Stimulated activated CD8-positive, alpha-beta memory T cell treated with anti-CD3 and anti-CD28 coated beads, Interleukin-15, amount 100 ng/mL, for 1 hour (primary cell): ENCODE results near the gene DDX52.

Source experiments
- DNase-seq: peaks from one replicate; pipeline ENCODE4 v3.0.0-alpha.2; 2020; ENCODE audit warnings: low read depth

Gene DDX52

GRCh38 chr17:37576281-37576680 lies 67.0 kb downstream of the DDX52 start:
- DNase-seq: no peak

DNA sequence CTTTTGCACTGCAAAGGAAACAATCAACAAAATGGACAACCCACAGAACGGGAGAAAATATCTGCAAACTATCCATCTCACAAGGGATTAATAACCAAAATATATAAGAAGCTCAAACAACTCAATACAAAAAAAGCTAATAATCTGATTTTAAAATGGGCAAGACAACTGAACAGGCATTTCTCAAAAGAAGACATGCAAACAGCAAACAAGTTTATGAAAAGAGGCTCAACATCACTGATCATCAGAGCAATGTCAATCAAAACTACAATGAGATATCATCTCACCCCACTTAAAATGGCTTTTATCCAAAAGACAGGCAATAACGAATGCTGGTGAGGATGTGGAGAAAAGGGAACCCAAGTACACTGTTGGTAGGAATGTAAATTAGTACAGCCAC lies 68.8 kb downstream of the DDX52 start:
- DNase-seq: no peak

DNA sequence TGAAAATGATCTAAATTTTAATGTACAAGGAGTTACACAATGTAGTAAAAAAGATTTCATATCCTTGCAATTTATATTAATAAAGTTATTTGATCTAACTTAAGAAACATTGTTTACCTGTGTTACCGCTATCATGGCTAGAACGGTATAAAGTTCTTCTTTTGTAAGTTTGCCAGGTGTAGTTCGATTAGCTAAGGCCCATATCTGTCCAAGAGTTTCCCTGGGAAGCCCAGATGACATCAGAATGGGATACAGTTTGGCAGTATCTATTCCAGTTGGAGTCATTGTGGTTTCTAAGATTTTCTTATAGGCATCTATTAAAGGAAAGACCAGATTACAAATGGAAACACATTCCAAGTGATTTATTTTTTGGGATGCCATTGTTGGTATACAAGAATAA lies 71.6 kb downstream of the DDX52 start:
- DNase-seq: no peak

DNA sequence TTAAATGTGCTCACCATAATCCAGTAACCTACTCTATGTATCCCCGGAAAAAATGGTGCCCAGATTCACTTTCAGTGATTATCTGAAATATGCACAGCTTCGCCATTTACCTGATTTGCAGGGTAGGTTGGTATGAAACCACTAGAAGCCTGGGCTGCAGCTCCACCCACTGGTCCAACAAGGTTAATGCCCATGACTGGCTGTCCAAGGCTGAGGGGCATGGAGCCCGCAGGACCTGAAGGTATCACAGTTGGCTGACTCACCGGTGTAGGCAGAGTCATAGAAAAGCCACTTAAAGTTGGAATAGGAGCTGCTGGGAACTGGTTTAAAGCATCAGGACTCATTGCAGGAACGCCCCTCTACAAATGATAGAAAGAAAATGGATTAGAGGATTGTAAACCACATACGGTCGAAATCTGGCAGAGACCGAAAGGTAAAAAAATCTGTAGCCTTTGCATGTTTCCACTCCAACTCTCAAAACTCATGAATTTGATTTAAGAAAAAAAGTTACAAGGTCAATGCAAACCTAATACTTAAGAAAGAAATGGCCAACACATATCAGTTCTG lies 72.6 kb downstream of the DDX52 start:
- DNase-seq: peak; percentile 3

DNA sequence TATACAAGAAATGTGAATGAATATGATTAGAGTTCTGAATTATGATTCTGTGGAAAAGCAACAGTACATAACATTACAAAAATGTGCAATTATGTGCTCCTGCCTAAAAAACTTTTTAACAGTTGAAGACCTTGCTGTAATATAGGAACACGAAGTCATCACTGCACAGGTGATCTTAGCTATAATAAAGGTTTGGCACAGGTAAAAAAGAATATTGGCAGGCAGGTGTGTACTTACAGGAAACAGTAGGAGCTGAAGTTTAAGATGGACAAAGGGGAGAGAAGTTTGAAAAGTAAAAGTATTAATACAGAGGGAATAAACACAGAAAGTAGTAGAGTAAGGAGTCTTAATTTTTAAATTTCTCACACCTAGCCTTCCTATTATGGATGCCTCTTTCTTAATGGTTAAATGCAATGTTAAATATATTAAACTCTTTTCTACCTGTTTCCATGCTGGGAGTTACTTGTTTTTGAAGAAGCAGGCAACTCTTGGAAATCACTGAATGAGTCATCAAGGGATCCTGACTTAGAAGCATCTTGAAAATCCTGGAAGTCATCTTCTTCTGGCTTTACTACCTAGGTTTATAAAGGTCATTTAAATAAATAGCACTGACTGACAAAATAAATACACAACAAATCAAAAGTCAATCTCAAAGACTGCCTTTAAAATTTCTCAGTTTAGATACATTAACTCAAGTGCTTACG lies 74.7 kb downstream of the DDX52 start:
- no peak for DNase-seq

DNA sequence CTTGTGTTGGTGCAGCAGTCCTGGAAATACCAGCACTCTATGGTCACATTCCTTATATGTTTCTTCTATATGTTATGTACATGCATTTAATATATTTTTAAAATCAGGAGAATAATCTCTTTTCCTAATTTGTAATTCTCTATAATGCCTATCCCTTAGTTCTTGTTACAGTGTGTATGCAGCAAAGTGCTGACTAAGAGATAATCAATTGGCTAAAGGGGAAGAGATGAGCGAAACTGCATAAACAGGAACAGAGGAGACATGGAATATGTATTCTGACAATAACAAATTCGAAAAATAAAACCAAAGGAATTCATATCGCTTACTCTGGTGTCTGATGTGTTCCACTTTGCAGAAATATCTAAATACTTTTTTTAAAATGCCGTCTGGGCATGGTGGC lies 75.7 kb downstream of the DDX52 start:
- no peak for DNase-seq

GRCh38 chr17:37567137-37567536 lies 76.1 kb downstream of the DDX52 start:
- DNase-seq: no peak

DNA sequence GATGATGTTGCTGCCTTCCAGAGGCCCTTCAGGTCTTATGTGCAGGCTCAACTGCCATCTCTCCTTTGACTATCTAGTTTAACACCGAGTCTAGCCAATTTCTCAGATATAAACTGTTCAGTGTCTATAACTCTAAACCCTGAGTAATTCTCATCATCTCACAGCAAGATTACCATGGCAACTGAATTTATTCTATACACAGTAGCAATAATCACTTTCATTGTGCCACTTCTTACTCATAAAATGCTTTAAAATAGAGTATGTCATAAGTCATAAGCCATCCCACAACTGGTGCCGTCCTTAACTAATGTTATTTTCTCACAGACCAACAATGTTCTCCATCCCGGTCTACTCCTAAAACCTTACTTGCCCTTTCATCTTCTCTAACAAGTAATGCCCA lies 79.0 kb downstream of the DDX52 start:
- DNase-seq: no peak

DNA sequence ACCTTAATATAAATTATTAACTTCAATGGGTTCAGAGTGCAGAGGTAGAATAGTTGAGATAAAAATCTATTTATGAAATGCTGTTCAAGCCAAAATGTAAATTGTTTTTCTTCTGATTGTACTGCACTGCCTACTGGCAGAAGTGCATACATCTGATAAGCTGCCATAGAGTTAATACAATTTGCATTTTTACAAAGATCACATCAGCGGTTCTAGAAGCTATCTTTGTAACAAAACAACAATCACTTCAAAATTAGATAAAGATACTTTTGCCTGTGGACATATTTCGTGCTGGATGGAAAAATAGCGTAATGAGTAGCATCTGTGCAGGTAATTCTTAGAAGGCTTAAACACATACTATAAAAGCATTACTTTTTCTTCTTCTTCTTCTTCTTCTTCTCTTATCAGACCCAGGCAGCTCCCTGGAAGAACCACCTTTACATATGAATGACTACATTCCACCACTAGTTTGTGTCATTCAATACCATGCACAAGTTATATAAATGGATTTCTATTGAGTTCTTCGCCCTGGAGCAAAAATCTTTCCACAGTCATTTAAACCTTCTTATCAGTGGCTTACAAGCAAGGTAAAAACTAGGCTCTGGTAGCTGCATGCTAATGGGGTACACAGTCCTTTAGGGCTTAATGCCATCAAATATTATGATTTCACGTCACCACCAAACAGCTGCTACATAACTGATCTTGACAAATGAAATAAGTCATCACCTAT lies 81.1 kb downstream of the DDX52 start:
- no peak for DNase-seq
